ENCODE results near the gene AKR7A3.
"Not testable (repeated sequence)": the region's sequence is repeated elsewhere in the genome, so short reads cannot be mapped to it uniquely, and the experiment has no call there.

The AKR7A3 gene

DNA sequence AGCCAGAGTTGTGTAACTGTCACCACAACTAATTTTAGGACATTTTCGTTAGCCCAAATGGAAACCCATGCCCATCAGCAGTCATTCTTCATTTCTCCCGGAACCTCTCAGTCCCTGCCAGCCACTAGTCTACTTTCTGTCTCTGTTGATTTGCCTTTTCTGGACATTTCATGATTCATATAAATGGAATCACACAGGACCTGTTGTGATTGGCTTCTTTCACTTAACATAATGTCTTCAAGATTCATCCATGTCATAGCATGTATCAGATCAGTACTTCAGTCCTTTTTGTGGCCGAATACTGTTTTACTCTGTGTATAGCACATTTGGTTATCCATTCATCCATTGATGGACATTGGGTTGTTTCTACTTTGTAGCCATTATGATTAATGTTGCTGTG, 30.6 kb upstream of the AKR7A3 start:
- DNase-seq (ENCODE audit: low spot score), result no peak

DNA sequence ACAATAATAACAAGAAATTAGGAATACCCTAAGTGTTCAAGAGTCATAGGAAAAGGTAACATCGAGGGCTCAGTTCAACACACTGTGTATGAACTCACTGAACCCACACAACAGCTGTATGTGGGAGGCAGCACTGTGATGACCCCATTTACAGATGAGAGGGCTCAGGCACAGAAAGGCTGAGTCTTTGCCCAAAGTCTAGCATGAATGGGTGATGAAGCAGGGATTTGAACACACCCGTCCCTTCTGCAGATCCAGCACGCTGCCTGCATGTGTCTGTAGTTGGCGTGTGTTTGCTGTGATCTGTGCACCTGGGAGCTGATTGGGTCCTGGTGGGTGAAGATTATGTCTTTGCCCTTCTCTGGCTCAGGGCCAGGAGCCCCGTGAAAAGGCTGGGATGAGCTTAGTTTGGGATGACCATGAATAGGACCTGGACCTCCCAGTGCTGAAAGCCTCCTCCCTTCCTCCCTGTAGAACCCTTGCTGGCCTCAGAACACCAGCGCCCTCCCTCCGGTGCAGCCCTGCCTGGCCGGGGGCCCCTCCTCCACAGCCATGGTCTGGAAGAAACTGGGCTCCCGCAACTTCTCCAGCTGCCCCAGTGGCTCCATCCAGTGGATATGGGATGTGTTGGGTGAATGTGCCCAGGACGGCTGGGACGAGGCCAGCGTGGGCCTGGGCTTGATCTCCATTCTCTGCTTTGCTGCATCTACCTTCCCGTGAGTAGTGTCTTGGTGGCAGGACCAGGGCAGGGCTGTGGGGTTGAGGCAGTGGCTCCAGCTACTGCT, 28.7 kb upstream of the AKR7A3 start:
- no peak for DNase-seq (ENCODE audit: low spot score)

DNA sequence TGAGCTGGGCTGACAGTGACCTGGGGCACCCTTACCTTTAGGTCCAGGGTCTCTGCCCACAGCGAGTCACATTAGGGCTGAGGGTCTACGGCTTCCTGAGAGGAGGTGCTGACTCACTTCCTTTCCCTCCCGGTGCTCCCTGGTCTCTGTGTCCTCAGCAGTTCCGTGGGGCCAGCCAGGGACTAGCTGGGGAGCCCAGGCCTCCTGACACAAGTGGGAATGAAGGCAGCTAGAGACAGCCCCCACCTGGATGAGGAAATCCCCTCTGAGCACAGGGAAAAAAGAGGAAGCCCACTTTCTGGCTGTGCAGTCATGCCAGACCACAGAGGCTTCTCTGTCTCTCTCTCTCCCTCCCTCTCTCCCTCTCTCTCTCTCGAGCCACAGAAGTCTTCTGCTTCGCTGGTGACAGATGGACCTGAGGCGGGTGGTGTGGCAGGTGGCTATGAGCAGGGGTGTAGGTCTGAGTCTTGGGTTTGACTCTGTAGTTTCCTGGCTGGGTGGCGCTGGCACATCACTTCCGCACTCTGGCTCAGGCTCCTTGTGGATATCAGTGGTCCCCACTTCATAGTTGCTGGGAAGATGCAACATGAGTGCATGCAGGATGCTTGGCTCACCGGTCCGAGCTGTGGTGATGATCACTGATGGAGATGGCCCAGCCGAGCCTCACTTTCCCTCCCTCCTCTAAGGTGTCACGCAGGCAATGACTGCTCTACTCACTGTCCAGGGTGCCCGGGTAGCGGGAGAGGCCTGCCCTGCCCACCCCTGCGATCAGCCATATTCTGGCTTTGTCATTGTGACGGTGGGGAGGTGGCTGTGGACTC, 27.0 kb upstream of the AKR7A3 start:
- DNase-seq (ENCODE audit: low spot score), result no peak

DNA sequence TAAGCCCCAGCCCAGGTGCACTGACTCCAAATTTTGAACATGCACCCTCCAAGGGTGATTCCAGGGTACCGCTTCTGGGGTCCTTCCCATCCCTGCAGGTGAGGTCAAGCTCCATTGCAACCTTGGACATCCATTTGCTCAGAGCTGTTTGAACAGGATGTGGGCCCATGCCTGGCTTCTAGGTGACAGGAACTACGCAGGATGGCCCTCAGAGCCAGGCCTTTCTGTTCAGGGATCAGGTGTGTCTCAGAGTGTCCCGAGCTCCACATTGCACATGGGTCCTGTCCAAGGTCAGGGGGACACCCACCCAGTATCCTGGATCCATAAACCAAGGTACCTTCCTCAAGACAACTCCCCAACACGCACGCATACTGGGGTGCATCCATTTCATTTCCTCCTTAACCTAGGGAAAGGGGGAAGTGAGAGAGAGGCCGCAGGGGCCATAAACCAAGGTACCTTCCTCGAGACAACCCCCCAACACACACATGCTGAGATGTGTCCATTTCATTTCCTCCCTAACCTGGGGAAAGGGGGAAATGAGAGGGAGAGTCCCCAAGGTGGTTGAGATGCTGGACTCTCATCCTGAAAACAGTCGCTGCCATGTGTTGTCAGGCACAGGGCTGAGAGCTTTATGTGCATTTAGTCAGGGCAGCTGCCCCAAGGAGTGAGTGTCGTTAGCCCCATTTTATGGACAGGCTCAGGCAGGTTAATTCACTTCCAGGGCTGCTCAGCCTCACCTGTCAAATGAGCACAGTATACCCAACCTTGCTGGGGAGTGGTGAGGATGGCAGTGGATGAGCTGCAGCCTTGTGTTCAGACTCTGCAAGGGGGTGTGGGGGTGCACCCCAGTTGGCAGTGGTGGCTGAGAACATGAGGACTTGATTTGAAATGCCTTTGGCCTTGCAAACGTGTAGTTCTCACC, 25.7 kb upstream of the AKR7A3 start:
- no peak for DNase-seq (ENCODE audit: low spot score)

DNA sequence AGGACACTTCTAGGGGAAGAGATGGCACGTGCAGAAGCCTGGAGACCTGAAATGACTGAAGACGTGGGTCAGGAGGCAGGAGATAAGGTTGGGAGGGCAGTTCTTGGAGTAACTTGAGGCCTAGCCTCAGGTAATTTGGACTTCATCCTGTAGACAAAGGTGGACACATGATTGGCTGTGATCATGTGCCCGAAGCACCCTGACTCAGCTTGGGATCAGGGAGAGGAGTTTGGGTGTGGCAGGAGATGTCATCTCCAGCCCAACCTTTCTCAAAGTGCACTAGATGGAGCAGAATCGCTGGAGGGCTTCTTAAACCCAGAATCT, 25.0 kb upstream of the AKR7A3 start:
- no peak for DNase-seq (ENCODE audit: low spot score)

DNA sequence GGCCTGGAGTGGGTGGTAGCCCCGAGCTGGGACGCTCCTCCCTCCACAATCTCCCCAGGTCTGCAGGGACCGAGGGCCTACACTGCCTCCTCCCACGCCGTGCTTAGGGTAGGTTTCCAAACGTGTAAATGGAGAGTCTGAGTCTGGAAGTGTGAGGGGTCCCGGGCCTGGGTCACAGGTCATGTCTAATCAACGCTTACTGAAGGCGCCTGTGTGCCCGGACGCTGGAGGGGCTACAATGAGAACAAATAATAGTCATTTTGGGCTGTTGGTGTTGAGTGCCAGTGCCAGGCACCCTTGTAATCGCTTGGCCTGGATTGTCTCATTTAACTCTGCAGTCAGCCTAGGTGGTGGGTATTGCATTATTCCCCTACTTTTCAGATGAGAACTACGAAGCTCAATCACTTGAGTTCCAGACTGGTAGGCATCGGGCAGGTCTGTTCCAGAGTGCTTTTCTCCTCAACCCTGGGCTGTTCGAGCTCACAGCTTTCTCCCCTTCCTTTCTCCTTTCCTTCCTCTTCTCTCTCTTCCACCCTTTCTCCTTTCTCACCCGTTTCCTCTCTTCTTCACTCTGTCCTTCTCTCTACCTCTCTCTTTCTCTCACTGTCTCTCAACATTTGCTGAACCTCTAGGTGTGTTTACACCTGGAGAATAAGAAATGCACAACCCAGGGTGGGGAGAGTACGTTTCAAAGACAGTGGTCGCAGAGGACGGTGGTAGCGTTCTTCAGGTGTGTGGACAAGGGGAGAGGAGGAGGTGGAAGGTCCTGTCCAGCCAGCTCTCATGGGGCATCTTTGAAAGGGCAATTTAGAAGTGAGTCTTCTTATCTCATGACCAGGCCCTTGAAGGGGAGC, 24.4 kb upstream of the AKR7A3 start:
- no peak for DNase-seq (ENCODE audit: low spot score)

DNA sequence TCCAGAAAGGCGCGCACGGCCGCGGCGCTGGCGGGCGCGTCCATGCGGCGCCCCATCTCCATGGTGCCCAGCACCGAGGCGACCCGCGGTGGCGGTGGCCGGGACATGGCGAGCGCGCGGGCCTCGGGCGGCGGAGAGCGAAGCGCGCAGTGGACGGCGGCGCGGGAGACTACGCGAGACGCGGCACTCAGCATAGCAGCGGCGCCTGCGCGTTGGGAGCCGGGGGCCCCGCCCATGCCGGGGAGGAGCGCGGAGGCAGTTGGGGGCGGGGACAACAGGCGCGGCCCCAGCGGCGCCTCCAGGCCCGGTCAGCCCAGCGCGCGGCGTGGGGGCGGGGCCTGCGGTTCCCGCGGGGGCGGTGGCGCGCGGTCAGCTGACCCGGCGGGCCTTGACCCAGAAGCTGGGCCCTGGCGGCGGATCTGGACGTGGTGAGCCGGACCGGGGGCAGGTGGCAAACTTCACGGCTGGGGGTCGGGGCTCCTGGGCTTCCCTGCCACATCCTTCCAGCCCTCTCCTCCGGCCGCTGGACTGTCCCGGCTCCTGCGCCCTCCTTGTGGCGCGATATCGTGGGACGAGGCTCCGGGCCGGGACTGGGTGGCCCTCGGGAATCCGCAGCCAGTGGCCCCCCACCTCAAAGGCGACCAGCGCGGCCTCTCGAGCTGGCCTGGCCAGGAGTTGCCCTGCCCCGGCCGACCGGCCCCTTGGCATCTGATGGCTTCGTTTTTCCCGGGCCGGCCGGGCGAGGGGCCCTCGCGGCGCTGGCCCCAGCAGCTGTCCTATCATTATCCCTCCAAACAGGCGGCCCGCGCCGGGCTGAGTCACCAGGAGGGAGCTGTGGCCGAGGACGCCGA, 23.6 kb upstream of the AKR7A3 start, which contains the start of the genes AKR7A2 and SLC66A1:
TSS of gene AKR7A2 (minus strand) at position 214 of the 851 bp plus-strand sequence. CDS start at position 194, 20 bp downstream.
TSS of gene SLC66A1 (plus strand) at position 396 of the 851 bp plus-strand sequence. CDS start 5,352 bp downstream, outside the sequence.
- peak; percentile 94 for DNase-seq (ENCODE audit: low spot score)

DNA sequence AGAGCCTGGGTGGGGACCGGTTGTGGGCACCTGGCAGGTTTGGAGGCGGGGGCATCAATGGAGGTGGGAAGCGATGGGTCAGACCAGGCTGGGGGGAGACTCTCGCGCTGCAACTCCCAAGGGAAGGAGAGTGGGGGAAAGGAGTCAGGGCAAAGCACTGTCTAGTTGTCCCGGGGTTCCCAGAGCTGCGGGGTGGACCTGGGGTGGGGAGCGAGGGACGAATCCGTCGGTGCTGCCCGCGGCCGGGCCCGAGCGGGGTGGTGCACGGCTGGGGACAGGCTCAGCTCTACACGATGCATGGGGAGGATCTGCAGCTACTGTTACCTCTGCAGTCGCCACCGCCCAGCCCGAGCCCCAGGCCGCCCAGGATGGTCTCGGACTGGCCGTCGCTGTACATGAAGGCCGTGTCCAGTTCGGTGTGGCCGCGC, 22.9 kb upstream of the AKR7A3 start:
- DNase-seq (ENCODE audit: low spot score), result no peak

DNA sequence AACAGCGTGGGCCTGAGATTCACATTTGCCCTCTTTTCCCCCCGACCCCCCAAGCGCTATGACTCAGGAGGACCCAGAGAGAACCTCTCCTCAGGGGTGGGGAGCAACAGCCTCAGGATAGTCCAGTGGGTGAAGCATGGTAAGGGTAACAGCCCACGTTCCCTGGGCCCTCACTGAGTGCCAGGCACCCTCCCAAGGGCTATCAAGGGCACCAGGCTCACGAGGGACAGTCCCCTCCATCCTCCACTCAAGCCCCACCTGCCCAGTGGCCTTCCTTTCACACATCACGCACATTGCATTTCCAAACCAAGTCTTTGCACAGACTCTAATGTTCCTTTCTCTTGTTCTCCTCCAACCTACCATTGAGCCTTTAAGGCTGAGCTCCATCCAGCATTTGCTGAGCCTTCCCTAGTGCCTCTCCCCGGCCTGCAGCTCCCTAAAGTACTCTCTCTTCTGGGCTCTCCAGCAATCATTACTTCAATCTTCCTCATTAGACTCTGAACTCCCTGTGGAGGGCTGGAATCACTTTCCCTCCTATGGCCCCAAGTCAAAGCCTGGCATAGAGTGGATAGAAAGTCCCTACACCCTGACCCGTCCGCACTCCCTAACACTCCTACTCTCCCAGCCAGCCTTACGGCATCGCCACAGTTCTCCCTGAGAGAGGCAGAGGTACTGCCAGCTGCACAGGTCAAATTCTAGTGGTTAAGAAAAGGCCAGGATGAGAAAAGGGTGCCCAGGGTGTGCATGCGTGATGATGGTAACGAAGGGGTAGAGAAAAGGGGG, 22.3 kb upstream of the AKR7A3 start:
- no peak for DNase-seq (ENCODE audit: low spot score)

DNA sequence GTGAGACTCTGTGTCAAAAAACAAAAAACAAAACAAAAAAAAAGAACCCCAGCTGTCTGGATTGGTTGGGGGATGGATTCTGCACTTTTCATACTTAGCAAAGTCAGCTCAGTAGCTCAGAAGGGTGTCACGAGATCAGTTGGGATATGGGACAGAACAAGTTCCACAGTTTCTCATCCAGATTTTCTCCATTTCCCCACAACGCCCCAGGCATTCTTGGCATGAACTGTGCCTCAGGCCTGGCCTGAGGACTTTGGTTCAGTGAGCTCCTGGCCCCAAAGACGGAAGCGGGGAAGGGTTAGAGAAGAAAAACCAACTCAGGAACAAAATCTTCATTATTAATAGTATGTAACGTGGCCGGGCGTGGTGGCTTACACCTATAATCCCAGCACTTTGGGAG, 21.5 kb upstream of the AKR7A3 start:
- no peak for DNase-seq (ENCODE audit: low spot score)

DNA sequence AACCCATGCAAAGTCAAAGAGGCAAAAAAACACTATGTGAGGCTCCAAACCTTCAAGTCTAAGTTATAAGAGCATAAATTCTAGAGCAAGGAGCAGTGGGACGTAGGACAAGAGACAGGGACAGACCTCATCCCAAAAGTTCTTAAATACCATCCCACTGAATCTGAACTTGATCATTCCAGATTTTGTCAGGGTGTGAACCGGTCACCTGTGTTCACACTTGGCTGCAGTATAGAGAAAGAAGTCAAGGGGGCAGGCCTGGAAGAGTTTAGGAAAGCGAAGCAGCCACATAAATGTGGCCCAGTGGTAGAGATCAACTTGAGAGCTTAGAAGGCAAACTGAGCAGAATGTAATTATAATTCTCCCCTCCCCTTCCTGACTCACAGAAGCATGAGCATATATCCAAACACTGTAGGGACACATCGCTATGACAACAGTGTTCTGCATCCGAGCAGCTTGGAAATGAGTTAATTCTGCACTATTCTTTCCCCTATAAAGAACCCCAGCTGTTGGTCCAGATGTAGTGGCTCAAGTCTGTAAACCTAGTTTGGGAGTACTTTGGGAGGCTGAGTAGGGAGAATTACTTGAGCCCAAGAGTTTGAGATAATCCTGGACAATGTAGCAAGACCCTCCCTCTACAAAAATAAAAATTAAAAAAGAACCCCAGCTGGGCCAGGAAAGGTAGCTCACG, 20.7 kb upstream of the AKR7A3 start:
- DNase-seq (ENCODE audit: low spot score), result no peak

DNA sequence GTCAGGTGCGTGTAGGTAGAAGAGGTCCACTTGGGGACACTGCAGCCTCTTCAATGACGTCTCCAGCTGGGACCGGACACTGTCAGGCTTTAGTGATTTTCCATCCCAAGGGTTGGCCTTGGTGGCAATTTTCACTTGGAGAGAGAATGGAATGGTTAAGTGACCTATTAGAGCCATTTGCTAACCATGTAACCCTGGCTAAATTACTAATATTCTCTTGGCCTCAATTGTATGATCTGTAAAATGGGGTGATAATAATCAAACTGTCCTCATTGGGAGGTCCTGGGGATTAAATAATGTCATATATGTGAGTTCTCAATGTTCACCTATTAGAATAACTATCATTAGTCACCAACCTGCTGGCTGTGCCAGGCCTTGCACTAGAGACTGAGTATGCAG, 19.9 kb upstream of the AKR7A3 start:
- DNase-seq (ENCODE audit: low spot score), result no peak

DNA sequence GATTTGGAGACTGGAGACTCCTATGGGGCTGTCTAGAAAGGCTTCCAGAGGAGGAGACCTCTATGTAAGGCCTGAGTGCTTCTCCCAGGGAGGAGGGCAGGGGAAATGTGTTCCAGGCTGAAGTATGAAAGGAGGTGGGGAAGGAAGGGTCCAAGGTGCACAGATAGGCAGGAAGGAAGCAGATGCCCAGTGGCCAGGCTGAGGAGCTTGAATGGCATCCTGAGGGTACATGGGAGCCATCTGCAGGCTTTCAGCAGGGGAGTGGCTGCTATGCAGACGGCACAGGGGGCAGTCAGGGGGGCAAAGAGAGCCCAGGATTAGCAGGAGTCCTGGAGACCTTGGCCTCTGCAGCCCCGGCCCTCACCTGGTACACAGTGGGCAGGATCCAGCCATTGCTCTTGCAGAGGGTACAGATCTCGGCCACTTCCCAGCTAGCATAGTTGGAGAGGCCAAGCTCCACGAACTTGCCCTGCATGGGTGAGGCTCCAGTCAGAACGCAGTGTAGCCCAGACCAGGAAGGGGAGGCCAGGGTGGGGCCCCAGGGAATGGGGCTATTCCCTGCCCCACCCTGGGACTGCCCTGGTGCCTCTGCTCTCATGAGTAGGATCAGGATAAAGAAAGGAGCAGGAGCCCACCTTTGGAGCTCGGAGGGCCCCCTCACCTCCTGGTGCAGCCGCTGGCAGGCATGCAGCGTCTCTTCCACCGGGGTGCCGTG, 19.4 kb upstream of the AKR7A3 start:
- DNase-seq (ENCODE audit: low spot score), result no peak

DNA sequence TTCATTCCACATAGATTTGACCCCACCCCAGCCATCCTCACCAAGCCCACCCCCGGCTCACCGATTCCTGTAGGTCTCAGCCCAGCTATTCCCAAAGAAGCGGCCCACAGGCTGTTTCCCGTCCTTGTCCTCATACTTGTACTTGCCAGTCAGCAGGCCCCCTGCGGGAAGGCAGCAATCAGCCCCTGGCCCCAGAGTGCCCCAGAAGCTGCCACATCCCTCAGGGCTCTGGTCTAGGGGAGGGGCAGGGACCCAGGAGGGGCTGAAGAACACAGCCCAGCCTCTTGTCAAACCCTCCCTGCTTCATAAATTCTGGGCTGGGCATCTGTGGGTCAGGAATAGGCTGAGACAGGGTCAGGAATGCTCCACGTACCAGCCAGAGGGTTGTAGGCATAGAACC, 18.4 kb upstream of the AKR7A3 start:
- no peak for DNase-seq (ENCODE audit: low spot score)

DNA sequence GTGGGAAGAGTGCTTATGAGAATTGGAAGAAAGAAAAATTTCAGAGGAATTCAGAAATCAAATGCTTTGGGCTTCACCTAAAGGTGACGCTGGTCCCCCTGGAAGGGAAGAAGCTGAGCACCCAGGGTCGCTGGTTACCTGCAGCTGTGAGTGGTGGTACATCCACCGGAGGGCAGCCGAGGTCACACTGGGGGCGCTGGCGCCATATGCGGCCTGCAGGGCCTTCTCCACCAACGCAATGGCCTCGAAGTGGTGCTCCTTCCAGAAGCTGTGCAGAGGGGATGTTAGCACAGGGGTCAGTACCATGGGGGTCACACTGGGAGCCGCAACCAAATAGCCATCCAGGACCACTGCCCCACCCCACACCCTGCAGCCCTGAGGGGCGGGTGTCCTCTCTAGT, 17.3 kb upstream of the AKR7A3 start:
- DNase-seq (ENCODE audit: low spot score), result no peak

DNA sequence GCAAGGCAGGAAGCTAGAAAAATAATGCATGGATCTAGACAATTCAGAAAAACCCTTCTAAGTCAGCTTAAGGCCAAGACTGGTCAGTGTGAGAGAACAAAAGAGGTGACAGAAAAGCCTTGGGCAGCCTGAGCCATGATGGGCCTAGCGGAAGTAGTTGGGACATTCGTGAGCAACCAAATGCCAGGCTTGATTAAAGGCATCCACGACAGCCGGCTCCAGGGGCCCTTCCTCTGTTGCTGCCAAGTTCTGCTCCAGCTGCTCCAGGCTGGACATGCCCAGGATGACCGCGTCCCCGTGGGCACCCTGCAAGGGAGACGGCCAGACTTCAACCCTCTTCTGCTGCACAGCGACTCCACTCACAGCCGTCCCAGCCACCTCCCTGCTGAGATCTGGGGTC, 15.5 kb upstream of the AKR7A3 start:
- DNase-seq (ENCODE audit: low spot score), result not testable (repeated sequence)

DNA sequence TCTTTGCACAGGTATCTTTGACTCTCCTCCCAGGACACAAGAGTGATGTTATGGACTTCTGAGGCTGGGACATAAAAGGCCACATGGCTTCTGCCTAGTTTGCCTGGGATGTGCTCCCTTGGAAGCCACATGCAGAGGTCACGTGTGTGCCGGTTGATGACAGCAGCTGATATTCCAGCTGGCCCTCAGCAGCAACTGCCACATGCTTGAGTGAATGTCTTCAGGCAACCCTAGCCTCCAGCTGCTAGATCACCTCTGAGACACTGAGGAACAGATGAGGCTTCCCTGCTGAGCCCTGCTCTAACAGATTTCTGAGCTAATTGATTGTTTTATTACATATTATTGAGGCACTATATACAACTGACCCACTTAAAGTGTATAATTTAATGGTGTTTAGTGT, 11.6 kb upstream of the AKR7A3 start:
- no peak for DNase-seq (ENCODE audit: low spot score)

DNA sequence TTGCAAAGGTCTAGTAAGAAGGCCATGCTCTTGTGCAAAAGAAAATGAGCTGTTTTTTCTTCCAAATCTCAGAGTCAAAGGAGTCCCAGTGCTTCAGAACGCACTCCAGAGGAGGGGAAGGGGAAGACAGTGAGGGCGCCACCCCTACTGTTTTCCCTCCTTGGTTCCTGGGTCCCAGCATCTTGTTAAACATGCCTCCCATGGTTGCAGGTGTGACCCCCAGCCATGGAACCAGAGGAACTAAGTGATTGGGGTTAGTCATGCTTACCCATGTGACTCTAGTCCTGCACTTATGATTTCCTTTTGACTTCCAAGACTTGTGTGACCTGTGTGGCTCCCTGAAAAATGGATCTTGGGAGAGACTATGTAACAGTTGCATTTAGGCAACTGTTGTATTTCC, 6.1 kb upstream of the AKR7A3 start:
- no peak for DNase-seq (ENCODE audit: low spot score)

Measured in globus pallidus (tissue), 1 donor.